Peyer's patch (tissue), 4 donors: ENCODE measurements around the gene IFNL2. TPM values are rescaled to one million over a fixed set of nuclear protein-coding genes. Genes with fewer than 3 reads are reported as not detected.

Source experiments
- DNase-seq, 3 donors: peaks; one replicate each; pipeline ENCODE4 v3.0.0-alpha.2; 2017 to 2019
- H3K27ac ChIP-seq, 4 donors: fragments of 200-600 bp; sonication (generic); one replicate each; pipeline ENCODE4 v1.5.1; 2016 to 2019
- H3K27me3 ChIP-seq, 2 donors: fragments of 200-600 bp; sonication (generic); one replicate each; pipeline ENCODE4 v1.5.1; 2019
- H3K36me3 ChIP-seq, 3 donors: fragments of 200-600 bp; sonication (generic); one replicate each; pipeline ENCODE4 v1.5.1; 2016 to 2019
- H3K4me1 ChIP-seq, 4 donors: fragments of 200-600 bp; sonication (generic); one replicate each; pipeline ENCODE4 v1.5.1; 2016 to 2019
- H3K4me3 ChIP-seq, 4 donors: fragments of 200-600 bp; sonication (generic); 1 replicate in 3 of 4; 2 replicates in 1 of 4; pipeline ENCODE4 v1.5.1; 2016 to 2019; ENCODE audit warnings: mild to moderate bottlenecking in 1 of 4
- H3K9me3 ChIP-seq, 4 donors: fragments of 200-600 bp; sonication (generic); one replicate each; pipeline ENCODE4 v1.5.1; 2016 to 2019; ENCODE audit warnings: mild to moderate bottlenecking in 1 of 4
- POLR2A ChIP-seq, 2 donors: fragments of 450-650 bp; IDR thresholded peaks; one replicate each; pipeline ENCODE4 v1.5.1; 2017; ENCODE audit warnings: antibody characterized with exemption in 2 of 2, mild to moderate bottlenecking in 2 of 2, moderate library complexity in 2 of 2
- total RNA-seq, 4 donors: library from RNA; depleted of rRNA; stranded (reverse); fragments of >200 nt; gene quantifications; one replicate each; pipeline ENCODE4 v1.1.0, GENCODE V29; 2016
- TF ChIP-seq, protein P1 (sequence below), 6 experiments: fragments of 450-650 bp in 4 of 6; fragments of 200-600 bp in 2 of 6; sonication (generic) in 1 of 6; IDR thresholded peaks; one replicate each; pipeline ENCODE4 v1.5.1; 2017 to 2019; ENCODE audit warnings: antibody characterized with exemption in 6 of 6, mild to moderate bottlenecking in 3 of 6, moderate library complexity in 1 of 6

The IFNL2 gene
- total RNA-seq, 4 donors from 2014 or later: not detected

DNA sequence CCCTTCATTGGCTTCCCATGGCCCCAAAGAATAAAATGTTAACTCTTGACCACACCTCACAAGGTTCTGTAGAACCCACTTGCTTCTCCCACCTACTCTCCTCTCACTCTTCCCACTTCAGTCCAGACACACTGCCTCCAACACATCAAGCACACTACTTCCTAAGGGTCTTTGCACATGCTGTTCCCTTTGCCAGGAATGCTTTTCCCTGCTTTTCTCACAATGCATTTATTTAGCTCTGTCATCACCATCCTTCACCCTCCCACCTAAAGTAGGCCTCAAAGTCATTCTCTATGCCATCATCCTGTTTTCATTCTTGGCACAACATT is 36.0 kb downstream of the IFNL2 start:
- no peak for TF ChIP-seq POLR2A (IDR thresholded peaks at IDR 0.05)
- TF ChIP-seq, protein P1, sequence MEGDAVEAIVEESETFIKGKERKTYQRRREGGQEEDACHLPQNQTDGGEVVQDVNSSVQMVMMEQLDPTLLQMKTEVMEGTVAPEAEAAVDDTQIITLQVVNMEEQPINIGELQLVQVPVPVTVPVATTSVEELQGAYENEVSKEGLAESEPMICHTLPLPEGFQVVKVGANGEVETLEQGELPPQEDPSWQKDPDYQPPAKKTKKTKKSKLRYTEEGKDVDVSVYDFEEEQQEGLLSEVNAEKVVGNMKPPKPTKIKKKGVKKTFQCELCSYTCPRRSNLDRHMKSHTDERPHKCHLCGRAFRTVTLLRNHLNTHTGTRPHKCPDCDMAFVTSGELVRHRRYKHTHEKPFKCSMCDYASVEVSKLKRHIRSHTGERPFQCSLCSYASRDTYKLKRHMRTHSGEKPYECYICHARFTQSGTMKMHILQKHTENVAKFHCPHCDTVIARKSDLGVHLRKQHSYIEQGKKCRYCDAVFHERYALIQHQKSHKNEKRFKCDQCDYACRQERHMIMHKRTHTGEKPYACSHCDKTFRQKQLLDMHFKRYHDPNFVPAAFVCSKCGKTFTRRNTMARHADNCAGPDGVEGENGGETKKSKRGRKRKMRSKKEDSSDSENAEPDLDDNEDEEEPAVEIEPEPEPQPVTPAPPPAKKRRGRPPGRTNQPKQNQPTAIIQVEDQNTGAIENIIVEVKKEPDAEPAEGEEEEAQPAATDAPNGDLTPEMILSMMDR (IDR thresholded peaks at IDR 0.05): no peak
- Histone ChIP-seq H3K27ac (no peak overlapping the region), H3K9me3 (no peaks in the 10 kb centered on the region), H3K27me3 (peaks cover 0 to 11% of the 10 kb centered on the region in 2 donors), H3K4me1 (peaks cover 0 to 18% (median 0%) of the 10 kb centered on the region in 4 donors), H3K4me3 (no peak overlapping the region), H3K36me3 (no peaks in the 10 kb centered on the region)
- DNase-seq: no peak

DNA sequence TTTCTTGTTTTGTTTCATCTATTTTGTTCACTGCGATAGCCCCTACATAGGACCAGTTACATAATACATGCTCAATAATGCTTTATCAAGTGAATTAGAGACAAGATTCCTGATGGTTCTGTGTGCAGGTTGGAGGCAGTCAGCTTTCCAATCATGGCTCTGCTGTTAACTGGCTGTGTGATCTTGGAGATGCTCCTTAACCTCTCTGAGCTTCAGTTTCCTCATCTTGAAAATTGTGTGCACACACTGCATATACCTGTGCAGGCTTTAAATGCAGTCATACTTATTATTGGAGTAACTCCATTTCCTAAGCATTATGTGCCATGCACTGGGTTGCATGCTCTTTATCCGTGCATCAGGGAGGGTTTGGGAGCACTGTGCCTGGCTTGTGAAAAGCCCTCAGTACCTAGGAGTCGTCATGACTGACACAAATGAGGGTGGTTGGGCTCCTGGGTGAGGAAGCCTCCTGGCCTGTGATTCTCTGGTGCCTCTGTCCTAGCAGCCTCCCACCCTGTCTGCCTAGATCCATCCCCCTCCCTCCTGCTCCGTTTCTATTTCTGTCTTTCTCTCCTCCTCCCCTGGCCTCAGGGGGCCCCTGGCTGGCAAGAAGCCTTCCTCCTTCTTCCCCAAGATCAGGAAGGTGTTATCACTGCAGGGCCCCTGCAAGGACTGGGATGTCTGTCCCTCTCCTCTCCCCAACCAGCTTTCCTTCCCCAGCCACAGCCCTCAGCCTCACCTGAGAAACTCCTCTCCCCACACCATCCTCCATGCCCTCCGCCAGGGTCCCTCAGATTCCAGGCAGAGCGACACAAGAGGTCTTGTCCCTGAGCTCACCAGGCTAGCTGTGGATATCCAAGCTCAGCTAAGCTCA is 36.7 kb downstream of the IFNL2 start:
- peak in 1 of 3 donors; percentile 14 for DNase-seq
- TF ChIP-seq, protein P1 (IDR thresholded peaks at IDR 0.05): no peak
- TF ChIP-seq POLR2A (IDR thresholded peaks at IDR 0.05): no peak

DNA sequence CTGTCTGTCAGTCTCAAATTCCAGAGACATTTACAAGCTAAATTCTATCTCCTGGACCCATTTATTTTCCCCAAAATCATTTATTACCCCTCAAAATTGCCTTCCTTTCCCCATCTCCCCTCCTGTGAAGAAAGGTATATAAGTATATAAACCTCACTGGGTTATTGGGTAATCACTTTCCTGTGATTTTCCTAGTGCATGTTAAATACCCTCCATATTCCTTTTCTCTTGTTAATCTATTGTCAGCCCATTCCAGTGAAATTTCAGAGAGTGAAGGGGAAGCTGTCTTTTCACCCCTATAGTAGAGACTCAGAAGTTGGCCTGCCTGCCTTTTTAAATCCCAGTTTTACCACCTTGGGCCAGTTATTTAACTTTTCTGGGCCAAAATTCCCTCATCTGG is 37.9 kb downstream of the IFNL2 start:
- Histone ChIP-seq H3K27ac (no peak overlapping the region), H3K27me3 (peaks cover 0 to 11% of the 10 kb centered on the region in 2 donors), H3K4me1 (peaks cover 0 to 18% (median 0%) of the 10 kb centered on the region in 4 donors), H3K36me3 (no peaks in the 10 kb centered on the region), H3K4me3 (no peak overlapping the region), H3K9me3 (no peaks in the 10 kb centered on the region)
- no peak for DNase-seq
- no peak for TF ChIP-seq POLR2A (IDR thresholded peaks at IDR 0.05)
- TF ChIP-seq, protein P1 (IDR thresholded peaks at IDR 0.05): no peak

More for the DNA sequence above, 36.7 kb downstream of the IFNL2 start:
- H3K9me3 ChIP-seq: no peaks in the 10 kb centered on the region
- no peaks in the 10 kb centered on the region for H3K36me3 ChIP-seq
- peaks cover 0 to 11% of the 10 kb centered on the region in 2 donors for H3K27me3 ChIP-seq
- peaks cover 0 to 18% (median 0%) of the 10 kb centered on the region in 4 donors for H3K4me1 ChIP-seq
- H3K27ac ChIP-seq: no peak overlapping the region
- H3K4me3 ChIP-seq: no peak overlapping the region

DNA sequence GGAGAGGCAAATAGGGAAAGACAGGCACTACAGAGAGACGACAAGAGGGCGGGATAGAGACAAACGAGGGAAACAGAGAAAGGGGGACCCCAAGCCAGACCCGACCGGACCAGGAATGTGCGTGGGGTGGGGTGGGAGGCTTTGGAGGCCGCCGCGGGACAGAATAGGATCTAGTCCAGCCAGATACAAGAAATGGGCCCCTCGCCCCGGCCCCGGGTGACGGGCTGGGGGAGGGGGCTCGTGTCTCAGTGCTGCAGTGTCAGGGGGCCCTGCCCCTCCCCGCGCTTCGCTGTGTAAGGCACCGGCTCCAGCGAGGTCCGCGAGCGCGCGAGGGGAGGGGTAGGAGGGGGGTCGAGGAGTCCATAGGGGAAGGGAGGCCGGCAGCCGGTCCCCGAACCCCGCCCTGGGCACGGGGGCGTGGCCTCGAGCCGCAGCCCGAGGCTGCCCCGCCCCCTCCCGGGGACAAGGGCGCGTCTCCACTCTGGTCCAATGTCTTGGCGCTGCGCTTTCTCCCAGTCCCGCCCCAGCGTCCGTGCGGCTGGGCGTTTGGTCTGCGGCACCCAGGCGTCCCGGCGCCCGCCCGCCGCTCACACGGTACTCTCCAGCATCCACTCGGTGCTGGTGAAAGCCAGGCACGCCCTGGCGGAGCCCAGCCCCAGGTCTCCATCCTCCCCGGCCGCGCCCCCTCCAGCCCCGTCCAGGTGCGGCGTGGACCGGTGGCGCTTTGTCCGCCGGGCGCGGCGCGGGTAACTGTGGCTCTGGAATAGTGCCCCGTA is 39.0 kb downstream of the IFNL2 start:
- Histone ChIP-seq H3K27ac (no peak overlapping the region), H3K4me1 (peaks cover 0 to 18% (median 0%) of the 10 kb centered on the region in 4 donors), H3K36me3 (no peaks in the 10 kb centered on the region), H3K4me3 (peak overlapping the region in 2 of 4 donors; percentile 18 to 23), H3K9me3 (no peaks in the 10 kb centered on the region), H3K27me3 (peaks cover 0 to 11% of the 10 kb centered on the region in 2 donors)
- TF ChIP-seq, protein P1 (IDR thresholded peaks at IDR 0.05): no peak
- TF ChIP-seq POLR2A (IDR thresholded peaks at IDR 0.05): no peak
- DNase-seq: peak in 2 of 3 donors; percentile 66 to 75

DNA sequence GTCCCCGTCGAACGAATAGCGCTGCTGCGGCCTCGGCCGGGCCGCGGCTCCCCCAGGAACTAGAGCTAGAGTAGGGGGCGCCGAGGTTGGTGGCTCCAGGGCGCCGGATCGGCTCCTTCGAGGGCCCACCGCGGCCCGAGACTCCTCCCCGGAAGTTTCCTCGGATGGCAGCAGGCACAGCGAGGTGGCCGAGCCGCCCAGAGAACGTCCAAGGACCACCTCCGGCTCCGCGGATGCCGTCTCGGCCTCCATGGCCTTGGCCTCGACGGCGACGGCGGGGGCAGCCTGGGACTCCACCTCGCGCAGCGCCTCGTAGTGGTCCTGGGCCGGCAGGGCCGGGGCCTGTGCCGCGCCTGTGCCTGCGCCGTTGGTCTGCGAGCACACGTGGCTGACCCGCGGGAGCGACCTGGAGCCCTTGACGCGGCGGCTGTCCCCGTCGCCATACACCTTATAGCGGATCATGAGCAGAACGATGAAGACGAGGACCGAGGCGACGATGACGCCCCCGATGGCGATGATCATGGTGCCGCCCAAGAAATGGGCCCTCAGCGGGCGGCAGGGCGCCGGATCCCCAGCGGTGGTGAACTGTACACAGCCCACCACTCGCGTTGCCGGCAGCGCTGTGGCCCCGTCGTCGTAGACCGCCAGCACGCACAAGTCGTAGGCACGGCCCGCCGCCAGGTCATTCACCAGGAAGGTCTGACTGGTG is 39.8 kb downstream of the IFNL2 start:
- Histone ChIP-seq H3K9me3 (no peaks in the 10 kb centered on the region), H3K27me3 (peaks cover 0 to 11% of the 10 kb centered on the region in 2 donors), H3K4me3 (peak overlapping the region in 2 of 4 donors; percentile 18 to 23), H3K4me1 (peaks cover 0 to 18% (median 0%) of the 10 kb centered on the region in 4 donors), H3K27ac (no peak overlapping the region), H3K36me3 (no peaks in the 10 kb centered on the region)
- no peak for TF ChIP-seq POLR2A (IDR thresholded peaks at IDR 0.05)
- TF ChIP-seq, protein P1 (IDR thresholded peaks at IDR 0.05): no peak
- no peak for DNase-seq
